ENCODE results near the gene LSMEM2. TPM values are rescaled to one million over a fixed set of nuclear protein-coding genes. Genes with fewer than 3 reads are reported as not detected.
"Not testable (repeated sequence)": the region's sequence is repeated elsewhere in the genome, so short reads cannot be mapped to it uniquely, and the experiment has no call there.

Gene LSMEM2
- total and polyA plus RNA-seq, 3 experiments from 2014 or later, result not detected

GRCh38 chr3:50275141-50275995 lies 3.5 kb upstream of the LSMEM2 start:
- no peak overlapping the region for H3K4me3 ChIP-seq (ENCODE audit: low read length)
- H3K27ac ChIP-seq (ENCODE audit: low read depth, low read length), result no peak overlapping the region
- Mint-ChIP-seq H3K4me1 (peaks cover 23 to 32% (median 24%) of the 10 kb centered on the region in 3 donors), H3K9me3 (no peaks in the 10 kb centered on the region), H3K4me3 (peak overlapping the region in 6 of 7 donors; percentile 31 to 72 (median 62)), H3K27ac (peak overlapping the region in 1 of 8 donors; percentile 34), H3K27me3 (peaks cover 28 to 34% of the 10 kb centered on the region in 2 donors), H3K36me3 (no peaks in the 10 kb centered on the region)
- POLR2A ChIA-PET, result no interaction called here
- CTCF ChIA-PET, result interaction anchor here (0.7 to 7.2 kb wide), 15 partner anchors 9 to 81 kb away, joined by 3 to 86 read pairs (median 4); partner anchors contain the start of genes HYAL3 and NAA80
- no peak for DNase-seq
- peaks cover 28% of the 10 kb centered on the region for H3K4me1 ChIP-seq (ENCODE audit: insufficient read depth, low read length)
- no peaks in the 10 kb centered on the region for H3K36me3 ChIP-seq (ENCODE audit: insufficient read depth, low read length)
- no peaks in the 10 kb centered on the region for H3K9me3 ChIP-seq (ENCODE audit: low read length)
- peaks cover 28% of the 10 kb centered on the region for H3K27me3 ChIP-seq (ENCODE audit: insufficient read depth, low read length, poor library complexity, severe bottlenecking)

GRCh38 chr3:50275996-50276761 lies 2.7 kb upstream of the LSMEM2 start:
- Mint-ChIP-seq H3K36me3 (no peaks in the 10 kb centered on the region), H3K27me3 (peaks cover 28 to 34% of the 10 kb centered on the region in 2 donors), H3K4me1 (peaks cover 23 to 32% (median 24%) of the 10 kb centered on the region in 3 donors), H3K9me3 (no peaks in the 10 kb centered on the region), H3K27ac (peak overlapping the region in 1 of 8 donors; percentile 34), H3K4me3 (peak overlapping the region in 4 of 7 donors; percentile 12 to 72 (median 51))
- no peak for DNase-seq
- ChIA-PET CTCF (interaction anchor here (0.9 to 7.2 kb wide), 8 partner anchors 10 to 95 kb away, joined by 3 to 86 read pairs (median 3); no protein-coding TSS in a partner anchor), POLR2A (no interaction called here)
- H3K27ac ChIP-seq (ENCODE audit: low read depth, low read length), result no peak overlapping the region
- H3K27me3 ChIP-seq (ENCODE audit: insufficient read depth, low read length, poor library complexity, severe bottlenecking), result peaks cover 28% of the 10 kb centered on the region
- no peaks in the 10 kb centered on the region for H3K36me3 ChIP-seq (ENCODE audit: insufficient read depth, low read length)
- peaks cover 28% of the 10 kb centered on the region for H3K4me1 ChIP-seq (ENCODE audit: insufficient read depth, low read length)
- H3K9me3 ChIP-seq (ENCODE audit: low read length), result no peaks in the 10 kb centered on the region
- no peak overlapping the region for H3K4me3 ChIP-seq (ENCODE audit: low read length)

- H3K27me3 ChIP-seq (ENCODE audit: insufficient read depth, low read length, poor library complexity, severe bottlenecking), result peaks cover 28% of the 10 kb centered on the region
These were observed 2.2 kb upstream of the LSMEM2 start for GRCh38 chr3:50276762-50277101.

GRCh38 chr3:50278123-50278879 lies 586 bp upstream of the LSMEM2 start:
- H3K27ac Mint-ChIP-seq, result peak overlapping the region in 1 of 8 donors; percentile 61
- ChIA-PET POLR2A (interaction anchor here (1.4 kb wide), 1 partner anchor 43 kb away, joined by 4 read pairs; the partner anchor contains the start of gene GNAI2), CTCF (interaction anchor here (1.4 to 2.2 kb wide), 4 partner anchors 18 to 86 kb away, joined by 3 to 10 read pairs (median 6); no protein-coding TSS in a partner anchor)
- Histone ChIP-seq H3K36me3 (ENCODE audit: insufficient read depth, low read length) (no peaks in the 10 kb centered on the region), H3K4me1 (ENCODE audit: insufficient read depth, low read length) (peaks cover 24% of the 10 kb centered on the region), H3K27ac (ENCODE audit: low read depth, low read length) (no peak overlapping the region), H3K9me3 (ENCODE audit: low read length) (no peaks in the 10 kb centered on the region), H3K4me3 (ENCODE audit: low read length) (no peak overlapping the region), H3K27me3 (ENCODE audit: insufficient read depth, low read length, poor library complexity, severe bottlenecking) (peaks cover 24% of the 10 kb centered on the region)
- H3K4me3 Mint-ChIP-seq, result no peak overlapping the region
- H3K36me3 Mint-ChIP-seq, result no peaks in the 10 kb centered on the region
- peaks cover 24 to 29% of the 10 kb centered on the region in 2 donors for H3K27me3 Mint-ChIP-seq
- DNase-seq, result no peak
- peaks cover 15 to 26% (median 19%) of the 10 kb centered on the region in 3 donors for H3K4me1 Mint-ChIP-seq
- no peaks in the 10 kb centered on the region for H3K9me3 Mint-ChIP-seq

More at GRCh38 chr3:50276762-50277101, 2.2 kb upstream of the LSMEM2 start:
- peaks cover 20 to 32% (median 24%) of the 10 kb centered on the region in 3 donors for H3K4me1 Mint-ChIP-seq
- no peaks in the 10 kb centered on the region for H3K9me3 Mint-ChIP-seq
- POLR2A ChIA-PET, result no interaction called here
- no peak for DNase-seq
- H3K27me3 Mint-ChIP-seq, result peaks cover 28 to 34% of the 10 kb centered on the region in 2 donors
- no peaks in the 10 kb centered on the region for H3K36me3 Mint-ChIP-seq
- H3K4me3 ChIP-seq (ENCODE audit: low read length), result no peak overlapping the region
- H3K4me1 ChIP-seq (ENCODE audit: insufficient read depth, low read length), result peaks cover 28% of the 10 kb centered on the region
- no peaks in the 10 kb centered on the region for H3K9me3 ChIP-seq (ENCODE audit: low read length)
- no peak overlapping the region for H3K4me3 Mint-ChIP-seq
- CTCF ChIA-PET, result interaction anchor here (1.0 to 7.2 kb wide), 5 partner anchors 13 to 96 kb away, joined by 3 to 86 read pairs (median 3); no protein-coding TSS in a partner anchor
- no peaks in the 10 kb centered on the region for H3K36me3 ChIP-seq (ENCODE audit: insufficient read depth, low read length)
- H3K27ac ChIP-seq (ENCODE audit: low read depth, low read length), result no peak overlapping the region
- no peak overlapping the region for H3K27ac Mint-ChIP-seq

- H3K27me3 Mint-ChIP-seq, result peaks cover 19 to 22% of the 10 kb centered on the region in 2 donors
- ChIA-PET CTCF (interaction anchor here (0.7 to 2.2 kb wide), 5 partner anchors 28 to 87 kb away, joined by 3 to 10 read pairs (median 4); no protein-coding TSS in a partner anchor), POLR2A (interaction anchor here (0.5 to 1.4 kb wide), 2 partner anchors 39 to 44 kb away, joined by 3 to 4 read pairs; partner anchors contain the start of gene GNAI2)
- DNase-seq, result no peak
- no peak overlapping the region for H3K4me3 ChIP-seq (ENCODE audit: low read length)
- peaks cover 13% of the 10 kb centered on the region for H3K27me3 ChIP-seq (ENCODE audit: insufficient read depth, low read length, poor library complexity, severe bottlenecking)
- H3K27ac ChIP-seq (ENCODE audit: low read depth, low read length), result no peak overlapping the region
- no peaks in the 10 kb centered on the region for H3K9me3 ChIP-seq (ENCODE audit: low read length)
- no peak overlapping the region for H3K4me3 Mint-ChIP-seq
- no peaks in the 10 kb centered on the region for H3K36me3 Mint-ChIP-seq
- no peak overlapping the region for H3K27ac Mint-ChIP-seq
- no peaks in the 10 kb centered on the region for H3K36me3 ChIP-seq (ENCODE audit: insufficient read depth, low read length)
- peaks cover 10 to 17% (median 14%) of the 10 kb centered on the region in 3 donors for H3K4me1 Mint-ChIP-seq
- no peaks in the 10 kb centered on the region for H3K9me3 Mint-ChIP-seq
- peaks cover 15% of the 10 kb centered on the region for H3K4me1 ChIP-seq (ENCODE audit: insufficient read depth, low read length)
These were observed 549 bp downstream of the LSMEM2 start for GRCh38 chr3:50279255-50280016.

- not testable (repeated sequence) for H3K4me1 ChIP-seq (ENCODE audit: insufficient read depth, low read length); H3K4me3 ChIP-seq (ENCODE audit: low read length); H3K27me3 Mint-ChIP-seq; H3K36me3 ChIP-seq (ENCODE audit: insufficient read depth, low read length); H3K9me3 ChIP-seq (ENCODE audit: low read length); H3K4me3 Mint-ChIP-seq; H3K27ac ChIP-seq (ENCODE audit: low read depth, low read length); H3K4me1 Mint-ChIP-seq; H3K27ac Mint-ChIP-seq; DNase-seq; H3K27me3 ChIP-seq (ENCODE audit: insufficient read depth, low read length, poor library complexity, severe bottlenecking); H3K9me3 Mint-ChIP-seq
- ChIA-PET CTCF (interaction anchor here (1.0 to 1.7 kb wide), 2 partner anchors 14 to 24 kb away, joined by 3 to 5 read pairs; no protein-coding TSS in a partner anchor), POLR2A (interaction anchor here (0.6 to 1.1 kb wide), 2 partner anchors 8 to 76 kb away, joined by 3 read pairs; partner anchors contain the start of gene IFRD2)
- H3K36me3 Mint-ChIP-seq, result peaks cover 0 to 28% (median 7%) of the 10 kb centered on the region in 3 donors
These were observed 5.2 kb downstream of the LSMEM2 start for GRCh38 chr3:50284121-50284520.

All from CD8-positive, alpha-beta memory T cell (primary cell).